Left hindlimb (tissue), 1 donor: ENCODE measurements around the gene CTBS.
"Not testable (repeated sequence)": the region's sequence is repeated elsewhere in the genome, so short reads cannot be mapped to it uniquely, and the experiment has no call there.

ENCODE experiments used
- DNase-seq: peaks from one replicate; pipeline ENCODE4 v3.0.0-alpha.2; 2018

CTBS gene

GRCh38 chr1:84573967-84574842 lies at the start of gene CTBS:
CTBS (minus strand) TSS chr1:84574440; CDS start chr1:84574415, 25 bp downstream.
- peak; percentile 93 for DNase-seq

GRCh38 chr1:84621553-84621952 lies 47.3 kb upstream of the CTBS start:
- no peak for DNase-seq

DNA sequence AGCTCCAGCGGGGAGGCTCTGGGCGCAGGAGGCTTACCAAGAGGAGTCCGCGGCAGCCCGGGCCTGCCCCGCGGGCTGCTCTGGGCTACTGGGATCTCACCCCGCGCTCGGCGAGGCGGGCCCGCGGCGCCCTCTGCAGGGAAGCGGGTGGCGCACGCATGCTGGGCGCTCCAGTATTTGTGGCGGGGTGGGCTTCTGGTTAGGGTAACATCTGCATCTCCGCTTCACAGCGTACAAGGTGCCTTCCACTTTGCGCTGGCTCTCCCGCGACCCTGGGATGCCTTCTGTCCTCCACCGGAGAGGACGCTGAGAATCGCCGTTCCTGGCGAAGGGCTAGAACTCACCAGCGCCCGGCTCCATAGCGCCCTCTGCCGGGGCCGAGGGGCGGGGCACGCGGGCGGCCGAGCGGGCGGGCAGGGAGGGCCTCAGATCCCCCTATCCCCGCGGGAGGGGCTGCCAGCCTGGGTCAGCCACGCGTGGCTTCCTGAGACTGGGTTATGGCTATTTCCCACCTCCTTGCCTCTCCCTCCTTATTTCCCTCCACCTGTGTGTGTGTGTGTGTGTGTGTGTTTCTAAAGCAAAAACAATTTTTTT lies 46.6 kb upstream of the CTBS start:
- peak; percentile 81 for DNase-seq

GRCh38 chr1:84619383-84620102 lies 45.3 kb upstream of the CTBS start:
- DNase-seq: no peak

GRCh38 chr1:84617349-84617748 lies 43.1 kb upstream of the CTBS start:
- DNase-seq: no peak

DNA sequence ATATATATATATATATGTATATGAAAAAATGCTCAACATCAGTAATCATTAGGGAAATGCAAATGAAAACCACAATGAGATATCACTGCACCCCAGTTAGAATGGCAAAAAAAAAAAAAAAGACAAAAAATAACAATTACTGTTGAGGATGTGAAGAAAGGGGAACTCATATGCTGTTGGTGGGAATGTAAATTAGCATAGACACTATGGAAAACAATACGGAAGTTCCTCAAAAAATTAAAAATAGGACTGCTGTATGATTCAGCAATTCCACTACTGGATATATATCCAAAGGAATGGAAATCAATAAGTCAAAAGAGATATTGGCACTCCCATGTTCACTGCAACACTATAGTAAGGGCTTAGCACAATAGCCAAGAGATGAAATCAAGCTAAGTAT lies 41.5 kb upstream of the CTBS start:
- DNase-seq: no peak

- DNase-seq: no peak
Measured at GRCh38 chr1:84613887-84614286, 39.6 kb upstream of the CTBS start.

GRCh38 chr1:84613026-84613425 lies 38.8 kb upstream of the CTBS start:
- no peak for DNase-seq

DNA sequence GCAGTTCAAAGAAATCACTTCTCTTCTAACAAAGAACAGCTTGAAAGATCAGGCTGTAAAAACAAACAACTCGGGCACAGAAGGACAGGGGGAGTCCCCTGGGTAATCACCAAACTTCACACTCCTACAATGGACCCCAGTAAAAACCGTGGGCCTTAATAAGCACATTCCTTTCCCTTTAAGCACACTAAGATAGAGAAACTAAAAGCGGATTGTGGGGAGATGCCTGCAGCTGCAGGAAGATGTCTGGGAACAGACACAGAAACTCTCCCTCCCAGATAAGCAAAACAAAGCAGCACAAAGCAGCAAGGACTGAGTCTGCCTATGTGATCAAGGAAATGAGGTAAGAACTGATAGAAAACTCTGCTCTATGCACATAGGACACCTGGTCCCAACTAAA lies 37.6 kb upstream of the CTBS start:
- DNase-seq: no peak

- DNase-seq: no peak
Measured at GRCh38 chr1:84611091-84611490, 36.9 kb upstream of the CTBS start.

GRCh38 chr1:84606977-84607376 lies 32.7 kb upstream of the CTBS start:
- DNase-seq: no peak

GRCh38 chr1:84605157-84605556 lies 30.9 kb upstream of the CTBS start:
- no peak for DNase-seq

DNA sequence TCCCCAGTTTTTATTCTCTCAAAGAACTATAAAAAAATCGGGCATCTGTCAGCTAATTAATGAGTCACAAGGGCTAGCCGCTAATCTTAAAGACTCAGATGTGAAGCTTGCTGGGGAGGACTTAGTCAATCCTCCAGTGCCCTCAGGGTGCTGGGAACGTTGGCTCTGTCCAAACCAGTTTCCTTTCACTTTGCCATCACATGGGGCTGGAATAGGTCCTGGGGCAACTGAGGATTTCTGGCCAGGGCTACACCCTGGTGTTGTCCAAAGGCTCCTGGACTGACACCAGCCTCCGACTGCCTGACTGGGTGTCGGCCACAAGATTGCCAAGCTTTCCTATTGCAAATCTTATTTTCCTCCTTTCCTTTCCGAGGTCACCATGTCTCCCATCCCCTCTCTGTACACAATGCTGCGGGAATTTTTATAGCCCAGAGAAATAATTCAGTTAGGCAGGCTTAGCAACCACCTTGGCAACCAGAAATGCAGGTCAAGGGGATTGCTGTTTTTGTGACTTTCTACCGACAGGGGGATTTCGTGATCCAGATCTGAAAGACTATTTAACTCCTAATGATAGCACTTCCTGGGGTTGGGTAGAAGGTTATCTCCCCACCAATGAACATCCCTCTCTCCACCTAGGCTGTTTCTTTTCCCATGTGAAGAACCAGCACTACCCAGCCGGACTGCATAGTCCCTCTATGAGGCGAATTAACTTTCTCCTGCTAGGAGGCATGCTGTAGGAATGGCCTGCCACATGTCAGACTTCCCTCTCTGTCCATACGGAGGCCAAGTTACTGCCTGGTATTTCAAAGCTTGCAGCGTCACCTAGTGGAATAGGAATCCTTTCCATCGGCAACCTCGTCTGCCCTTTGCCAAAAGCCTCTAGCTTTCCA lies 29.9 kb upstream of the CTBS start:
- no peak for DNase-seq

- no peak for DNase-seq
Measured at GRCh38 chr1:84603223-84603622, 29.0 kb upstream of the CTBS start.

- DNase-seq: no peak
Measured at GRCh38 chr1:84600796-84601195, 26.6 kb upstream of the CTBS start.

- DNase-seq: no peak
Measured at GRCh38 chr1:84598846-84599741, 24.9 kb upstream of the CTBS start.

DNA sequence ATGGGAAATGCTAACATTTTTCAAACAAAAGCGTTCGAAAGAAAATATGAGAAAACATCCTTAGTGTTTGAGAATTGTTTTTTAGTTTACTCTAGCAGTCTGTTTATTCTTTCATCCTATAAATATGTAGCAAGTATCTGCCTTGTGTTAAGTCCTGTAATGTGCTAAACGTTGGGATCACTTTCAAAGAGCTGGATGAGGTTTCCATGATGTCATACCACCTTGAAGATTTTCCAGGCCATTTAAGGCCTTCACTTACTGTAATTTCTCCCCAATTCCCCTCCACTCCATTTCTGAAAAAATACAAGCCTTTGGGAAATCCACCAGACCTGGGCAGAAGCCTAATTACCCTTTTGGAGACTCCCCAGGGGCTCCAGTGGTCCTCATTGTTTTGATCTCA lies 24.2 kb upstream of the CTBS start:
- DNase-seq: no peak

GRCh38 chr1:84597011-84597410 lies 22.8 kb upstream of the CTBS start:
- DNase-seq: no peak

- not testable (repeated sequence) for DNase-seq
Measured at GRCh38 chr1:84594959-84595358, 20.7 kb upstream of the CTBS start.

DNA sequence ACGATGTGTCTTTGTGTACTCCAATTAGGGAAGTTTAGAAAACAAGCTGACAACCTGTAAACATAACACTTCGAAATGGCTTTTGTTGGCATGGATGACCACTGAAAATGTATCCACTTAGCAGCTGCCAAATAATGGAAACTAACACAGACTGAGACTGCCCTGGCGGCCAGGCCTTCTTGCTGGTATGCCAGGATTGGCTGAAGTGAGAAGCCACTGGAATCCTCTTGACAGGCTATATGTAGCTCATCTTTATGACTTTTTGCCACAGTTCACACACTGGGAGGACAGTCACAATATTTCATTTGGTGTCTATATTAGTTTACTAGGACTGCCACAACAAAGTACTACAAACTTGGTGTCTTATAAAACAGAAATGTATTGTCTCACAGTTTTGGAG lies 12.9 kb upstream of the CTBS start:
- no peak for DNase-seq

DNA sequence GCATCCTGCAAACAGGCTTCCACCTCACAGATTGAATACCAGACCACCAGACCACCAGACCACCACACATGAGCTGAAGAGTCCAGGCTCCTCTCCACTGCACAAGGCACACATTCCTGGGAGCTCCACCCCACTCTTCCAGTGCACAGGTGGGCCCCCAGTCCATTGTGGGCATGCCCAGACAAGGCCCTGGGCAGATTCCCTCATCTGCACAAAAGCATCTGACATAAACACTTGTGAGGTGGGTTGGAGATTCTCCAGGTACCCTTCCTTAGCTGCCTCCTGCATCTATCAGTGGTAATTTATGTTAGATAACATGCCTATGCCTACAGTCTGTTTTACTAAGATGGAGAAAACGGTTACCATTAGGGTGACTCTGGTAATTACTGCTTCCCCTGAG lies 11.6 kb upstream of the CTBS start:
- no peak for DNase-seq

DNA sequence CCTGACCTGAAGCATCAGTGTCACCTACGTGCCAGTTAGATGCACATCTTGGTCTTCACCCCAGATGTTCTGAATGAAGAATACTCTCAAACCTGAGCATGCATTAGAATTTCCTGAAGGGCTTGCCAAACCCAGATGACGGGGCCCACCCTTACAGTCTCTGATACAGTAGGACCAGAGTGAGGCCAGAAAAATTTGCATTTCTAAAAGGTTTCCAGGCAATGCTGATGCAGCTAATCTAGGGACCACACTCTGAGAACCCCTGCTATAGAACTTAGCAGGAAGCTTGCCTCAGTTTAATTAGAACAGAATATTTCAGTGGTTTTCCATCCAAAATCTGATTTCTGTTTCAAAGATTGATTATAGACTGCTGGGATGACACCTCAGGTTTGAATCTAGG lies 9.9 kb upstream of the CTBS start:
- no peak for DNase-seq
